Activated T-cell treated with anti-CD3 and anti-CD28 coated beads, Interleukin-2, amount 50 U/mL, for 24 hours (primary cell): ENCODE measurements around the gene CARM1.
"Not testable (repeated sequence)": the region's sequence is repeated elsewhere in the genome, so short reads cannot be mapped to it uniquely, and the experiment has no call there.

Experiments
- DNase-seq: peaks from one replicate; pipeline ENCODE4 v3.0.0-alpha.2; 2020
- H3K27ac Mint-ChIP-seq: 2 replicates; pipeline ENCODE4 v1.8.0; 2020; ENCODE audit warnings: mild to moderate bottlenecking, mixed read lengths
- H3K27me3 Mint-ChIP-seq: 2 replicates; pipeline ENCODE4 v1.8.0; 2020; ENCODE audit warnings: mixed read lengths
- H3K36me3 Mint-ChIP-seq: 2 replicates; pipeline ENCODE4 v1.8.0; 2020; ENCODE audit warnings: low read depth, mixed read lengths
- H3K4me1 Mint-ChIP-seq: 2 replicates; pipeline ENCODE4 v1.8.0; 2020; ENCODE audit warnings: low read depth, mixed read lengths
- H3K4me3 Mint-ChIP-seq: 2 replicates; pipeline ENCODE4 v1.8.0; 2020; ENCODE audit warnings: mild to moderate bottlenecking, moderate library complexity, mixed read lengths
- H3K9me3 Mint-ChIP-seq: 2 replicates; pipeline ENCODE4 v1.8.0; 2020; ENCODE audit warnings: mixed read lengths

The CARM1 gene

GRCh38 chr19:10876459-10877240 lies 5.3 kb downstream of the CARM1 start:
- Mint-ChIP-seq H3K9me3 (no peaks in the 10 kb centered on the region), H3K27me3 (no peaks in the 10 kb centered on the region), H3K4me3 (no peak overlapping the region), H3K27ac (peak overlapping the region; percentile 73), H3K4me1 (peaks cover 48% of the 10 kb centered on the region), H3K36me3 (peaks cover 40% of the 10 kb centered on the region)
- no peak for DNase-seq

- DNase-seq, H3K9me3 Mint-ChIP-seq, H3K4me3 Mint-ChIP-seq, H3K27me3 Mint-ChIP-seq: not testable (repeated sequence)
- Mint-ChIP-seq H3K36me3 (peaks cover 42% of the 10 kb centered on the region), H3K4me1 (peaks cover 45% of the 10 kb centered on the region), H3K27ac (peak overlapping the region; percentile 89)
Observed at GRCh38 chr19:10877608-10878007, 6.3 kb downstream of the CARM1 start.

GRCh38 chr19:10878253-10878652 lies 6.9 kb downstream of the CARM1 start:
- H3K27ac Mint-ChIP-seq, result peak overlapping the region; percentile 89

GRCh38 chr19:10881403-10882107 lies 10.2 kb downstream of the CARM1 start:
- no peak overlapping the region for H3K27ac Mint-ChIP-seq
- H3K9me3 Mint-ChIP-seq, result no peaks in the 10 kb centered on the region
- H3K27me3 Mint-ChIP-seq, result no peaks in the 10 kb centered on the region
- peaks cover 23% of the 10 kb centered on the region for H3K36me3 Mint-ChIP-seq
- DNase-seq, result no peak
- H3K4me3 Mint-ChIP-seq, result no peak overlapping the region
- peaks cover 31% of the 10 kb centered on the region for H3K4me1 Mint-ChIP-seq

More at GRCh38 chr19:10878253-10878652, 6.9 kb downstream of the CARM1 start:
- H3K4me3 Mint-ChIP-seq, result no peak overlapping the region
- DNase-seq, result no peak
- no peaks in the 10 kb centered on the region for H3K9me3 Mint-ChIP-seq
- no peaks in the 10 kb centered on the region for H3K27me3 Mint-ChIP-seq
- peaks cover 39% of the 10 kb centered on the region for H3K4me1 Mint-ChIP-seq
- peaks cover 36% of the 10 kb centered on the region for H3K36me3 Mint-ChIP-seq

GRCh38 chr19:10882108-10882457 lies 10.7 kb downstream of the CARM1 start:
- Mint-ChIP-seq H3K36me3 (peaks cover 19% of the 10 kb centered on the region), H3K4me3 (no peak overlapping the region), H3K4me1 (peaks cover 26% of the 10 kb centered on the region), H3K27me3 (no peaks in the 10 kb centered on the region), H3K9me3 (no peaks in the 10 kb centered on the region), H3K27ac (no peak overlapping the region)
- no peak for DNase-seq

- peaks cover 9% of the 10 kb centered on the region for H3K4me1 Mint-ChIP-seq
- no peaks in the 10 kb centered on the region for H3K27me3 Mint-ChIP-seq
- no peak overlapping the region for H3K4me3 Mint-ChIP-seq
Observed at GRCh38 chr19:10884274-10884673, 12.9 kb downstream of the CARM1 start.

GRCh38 chr19:10885201-10886169 lies 14.1 kb downstream of the CARM1 start:
- H3K4me1 Mint-ChIP-seq, result peaks cover 3% of the 10 kb centered on the region

More at GRCh38 chr19:10884274-10884673, 12.9 kb downstream of the CARM1 start:
- Mint-ChIP-seq H3K9me3 (no peaks in the 10 kb centered on the region), H3K36me3 (peaks cover 18% of the 10 kb centered on the region), H3K27ac (no peak overlapping the region)
- DNase-seq, result no peak

GRCh38 chr19:10887616-10888367 lies 16.4 kb downstream of the CARM1 start:
- DNase-seq, result no peak
- Mint-ChIP-seq H3K4me1 (peaks cover 3% of the 10 kb centered on the region), H3K27me3 (no peaks in the 10 kb centered on the region), H3K4me3 (no peak overlapping the region), H3K9me3 (no peaks in the 10 kb centered on the region), H3K27ac (no peak overlapping the region), H3K36me3 (peaks cover 5% of the 10 kb centered on the region)

More at GRCh38 chr19:10885201-10886169, 14.1 kb downstream of the CARM1 start:
- no peaks in the 10 kb centered on the region for H3K27me3 Mint-ChIP-seq
- no peak for DNase-seq
- H3K9me3 Mint-ChIP-seq, result no peaks in the 10 kb centered on the region
- H3K27ac Mint-ChIP-seq, result no peak overlapping the region
- H3K4me3 Mint-ChIP-seq, result no peak overlapping the region
- H3K36me3 Mint-ChIP-seq, result peaks cover 10% of the 10 kb centered on the region

- H3K36me3 Mint-ChIP-seq, result peaks cover 5% of the 10 kb centered on the region
- no peaks in the 10 kb centered on the region for H3K27me3 Mint-ChIP-seq
- H3K27ac Mint-ChIP-seq, result no peak overlapping the region
- no peaks in the 10 kb centered on the region for H3K9me3 Mint-ChIP-seq
- H3K4me1 Mint-ChIP-seq, result peaks cover 3% of the 10 kb centered on the region
- no peak for DNase-seq
- H3K4me3 Mint-ChIP-seq, result no peak overlapping the region
Observed at GRCh38 chr19:10888421-10888866, 17.1 kb downstream of the CARM1 start.

- DNase-seq, result no peak
- no peak overlapping the region for H3K4me3 Mint-ChIP-seq
- peaks cover 11% of the 10 kb centered on the region for H3K36me3 Mint-ChIP-seq
- H3K4me1 Mint-ChIP-seq, result peaks cover 3% of the 10 kb centered on the region
- H3K27me3 Mint-ChIP-seq, result no peaks in the 10 kb centered on the region
- H3K9me3 Mint-ChIP-seq, result no peaks in the 10 kb centered on the region
- H3K27ac Mint-ChIP-seq, result no peak overlapping the region
Observed at GRCh38 chr19:10889880-10890279, 18.5 kb downstream of the CARM1 start.

GRCh38 chr19:10891405-10892086 lies 20.2 kb downstream of the CARM1 start:
- H3K27me3 Mint-ChIP-seq, result no peaks in the 10 kb centered on the region
- no peak overlapping the region for H3K4me3 Mint-ChIP-seq
- peaks cover 11% of the 10 kb centered on the region for H3K36me3 Mint-ChIP-seq
- DNase-seq, result no peak
- H3K27ac Mint-ChIP-seq, result no peak overlapping the region
- H3K4me1 Mint-ChIP-seq, result peaks cover 7% of the 10 kb centered on the region
- no peaks in the 10 kb centered on the region for H3K9me3 Mint-ChIP-seq

GRCh38 chr19:10892256-10892655 lies 20.9 kb downstream of the CARM1 start:
- no peaks in the 10 kb centered on the region for H3K9me3 Mint-ChIP-seq
- no peak for DNase-seq
- H3K4me3 Mint-ChIP-seq, result no peak overlapping the region
- H3K36me3 Mint-ChIP-seq, result peaks cover 11% of the 10 kb centered on the region
- H3K4me1 Mint-ChIP-seq, result peaks cover 13% of the 10 kb centered on the region
- H3K27me3 Mint-ChIP-seq, result no peaks in the 10 kb centered on the region
- H3K27ac Mint-ChIP-seq, result no peak overlapping the region

GRCh38 chr19:10894911-10895213 lies 23.5 kb downstream of the CARM1 start:
- Mint-ChIP-seq H3K4me1 (peaks cover 13% of the 10 kb centered on the region), H3K36me3 (peaks cover 10% of the 10 kb centered on the region), H3K27me3 (no peaks in the 10 kb centered on the region), H3K9me3 (no peaks in the 10 kb centered on the region), H3K27ac (no peak overlapping the region), H3K4me3 (no peak overlapping the region)
- DNase-seq, result no peak
